ENCODE results near the gene TTLL6.

The TTLL6 gene

DNA sequence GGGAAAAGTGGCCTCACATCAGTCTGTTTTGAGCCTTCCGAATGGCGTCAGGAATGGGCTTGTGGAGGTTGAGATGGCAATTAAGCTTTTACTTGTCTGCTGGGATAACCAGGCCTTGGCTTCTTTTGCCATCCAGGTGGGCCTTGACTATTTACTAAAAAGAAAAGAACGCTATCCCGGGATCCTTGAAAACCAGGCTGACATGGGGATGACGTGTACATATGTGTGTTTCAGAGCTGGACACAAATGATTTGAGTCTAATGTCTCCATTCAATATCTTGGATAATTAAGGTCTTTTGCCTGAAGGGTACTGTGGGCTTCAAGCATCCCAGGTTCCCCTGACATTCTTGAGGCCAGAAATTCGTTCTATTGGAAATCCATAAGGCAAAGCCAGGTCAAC, 55.9 kb downstream of the TTLL6 start:
- DNase-seq (ENCODE audit: low spot score) (no peak), FAIRE-seq (no peak)

- DNase-seq (ENCODE audit: low spot score): no peak
- no peak for FAIRE-seq
Observed at GRCh38 chr17:48760411-48760810, 56.6 kb downstream of the TTLL6 start.

- DNase-seq (ENCODE audit: low spot score) (no peak), FAIRE-seq (no peak)
Observed at GRCh38 chr17:48759288-48759687, 57.7 kb downstream of the TTLL6 start.

DNA sequence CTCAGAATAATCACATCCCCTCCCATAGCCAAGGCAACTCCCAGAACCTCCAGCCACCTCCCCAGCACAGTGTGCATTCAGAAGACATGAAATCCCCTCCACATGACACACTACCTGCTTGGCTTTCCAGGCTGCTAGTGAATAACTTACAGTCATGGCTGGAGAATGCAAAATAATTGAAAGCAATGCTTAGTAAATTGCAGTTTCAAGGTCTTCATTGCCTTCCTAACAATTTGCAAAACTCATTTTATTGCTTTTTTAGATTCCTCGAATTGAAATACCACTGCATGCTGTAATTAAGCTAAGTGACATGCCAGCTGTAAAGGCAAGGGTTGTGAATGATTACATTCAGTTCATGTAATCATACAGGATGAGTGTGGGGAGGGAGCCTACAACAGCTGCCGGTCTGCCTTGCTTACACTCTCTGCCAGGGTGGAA, 59.5 kb downstream of the TTLL6 start:
- DNase-seq (ENCODE audit: low spot score): peak; percentile 50
- no peak for FAIRE-seq

GRCh38 chr17:48756830-48757251, 60.2 kb downstream of the TTLL6 start:
- FAIRE-seq: no peak

GRCh38 chr17:48755356-48755755, 61.7 kb downstream of the TTLL6 start:
- DNase-seq (ENCODE audit: low spot score) (no peak), FAIRE-seq (no peak)

More at GRCh38 chr17:48756830-48757251, 60.2 kb downstream of the TTLL6 start:
- DNase-seq (ENCODE audit: low spot score): no peak

DNA sequence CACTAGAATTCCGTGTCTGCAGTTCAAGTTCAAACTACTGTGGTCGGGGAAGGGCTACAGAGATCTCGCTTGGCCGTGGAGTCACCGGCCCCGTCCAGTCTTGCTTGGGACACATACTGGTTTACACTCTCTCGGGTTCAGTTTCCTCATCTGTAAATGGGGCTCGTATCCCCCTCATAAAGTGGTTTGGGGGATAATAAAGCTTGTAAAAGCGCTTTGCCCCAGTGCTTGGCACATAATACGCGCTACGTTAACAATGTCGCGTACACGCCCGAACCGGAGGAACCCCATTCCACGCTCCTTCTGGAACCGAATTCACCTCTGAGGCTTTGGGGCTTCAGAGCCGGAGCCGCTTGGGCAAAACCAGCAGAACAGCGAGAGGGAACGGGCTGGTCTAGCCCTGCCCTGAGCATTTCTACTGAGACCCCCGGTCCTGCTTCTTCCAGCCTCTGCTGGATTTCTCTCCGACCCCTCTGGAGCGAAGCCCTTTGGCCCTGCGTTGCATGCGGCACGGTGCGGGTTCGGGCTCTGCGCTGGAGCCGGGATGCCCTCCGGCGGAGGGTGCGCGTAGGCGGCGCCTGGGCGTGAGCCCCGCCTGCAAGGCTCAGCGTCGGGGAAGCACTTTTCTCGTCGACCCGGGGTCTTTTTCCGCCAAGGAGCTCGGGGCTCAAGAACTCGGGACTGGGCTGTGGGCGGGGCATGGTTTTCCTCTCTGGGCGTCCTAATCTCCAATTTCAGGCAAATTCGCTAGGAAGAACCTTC, 62.3 kb downstream of the TTLL6 start:
- DNase-seq (ENCODE audit: low spot score) (no peak), FAIRE-seq (no peak)

DNA sequence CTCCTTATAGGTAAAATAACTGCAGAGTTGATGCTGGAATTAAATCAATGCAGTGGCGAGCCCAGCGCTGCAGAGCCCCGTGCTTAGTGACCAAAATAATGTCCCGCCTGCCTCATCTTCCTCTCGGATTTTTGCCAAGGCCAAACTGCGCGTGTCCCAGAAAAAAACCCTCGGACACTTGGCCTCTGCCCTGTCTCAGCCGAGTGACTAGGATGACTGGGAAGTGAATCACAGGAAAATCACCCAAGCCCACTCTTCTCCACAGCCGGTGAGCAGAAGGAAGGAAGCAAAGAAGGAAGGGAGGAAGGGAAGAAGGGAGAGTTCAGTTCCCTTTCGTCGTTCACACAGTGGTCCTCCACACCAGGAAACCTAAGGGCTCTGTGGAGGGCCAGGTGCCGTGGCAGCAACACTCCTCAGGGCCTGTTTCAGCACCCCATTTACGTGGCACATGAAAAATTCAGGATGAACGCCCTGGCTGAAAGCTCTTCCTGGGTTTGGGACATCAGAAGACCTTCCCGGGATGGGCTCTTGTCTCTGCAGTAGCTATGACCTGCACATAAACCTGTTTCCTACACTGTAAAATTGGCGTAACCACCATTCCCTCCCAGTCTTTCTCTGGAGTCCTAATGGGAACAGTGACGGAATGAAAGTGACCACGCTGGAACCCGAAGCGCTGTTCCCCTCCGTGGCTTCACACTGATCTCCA, 63.1 kb downstream of the TTLL6 start:
- peak; percentile 91 for FAIRE-seq
- DNase-seq (ENCODE audit: low spot score): peak; percentile 83

GRCh38 chr17:48752399-48753288, 64.4 kb downstream of the TTLL6 start:
- FAIRE-seq: no peak
- DNase-seq (ENCODE audit: low spot score): no peak

DNA sequence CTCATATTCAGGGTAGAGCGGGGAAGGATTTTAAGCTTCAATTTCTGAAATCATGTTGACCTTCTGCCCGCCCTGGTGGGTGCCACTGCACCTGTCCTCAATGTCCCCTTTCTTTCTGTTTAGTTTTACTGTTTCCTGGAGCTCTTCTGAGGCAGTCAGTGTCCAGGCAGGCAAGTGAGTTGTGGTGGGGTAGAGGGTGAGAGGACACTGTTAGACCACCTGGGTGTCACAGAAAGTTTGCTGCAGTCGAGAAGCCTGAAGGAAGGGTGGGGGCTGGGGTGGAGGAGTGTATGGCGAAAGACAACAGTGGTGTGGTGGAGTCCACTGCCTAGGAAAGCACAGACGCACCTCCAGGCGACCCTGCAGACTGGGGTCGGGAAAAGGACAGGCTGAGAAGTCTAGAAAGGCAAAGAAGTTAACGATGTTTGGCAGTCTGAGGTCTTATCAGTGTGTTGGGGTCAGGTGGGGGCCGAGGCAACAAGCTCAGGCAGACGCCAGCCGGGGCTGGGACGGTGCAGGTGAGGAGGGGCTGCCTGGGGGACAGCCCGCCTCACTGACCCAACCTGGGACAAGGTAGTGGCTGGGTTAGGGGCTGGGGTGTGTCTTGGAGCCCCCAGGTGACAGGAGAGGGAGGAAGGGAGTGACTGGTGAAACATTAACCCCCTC, 65.2 kb downstream of the TTLL6 start:
- DNase-seq (ENCODE audit: low spot score) (no peak), FAIRE-seq (no peak)

DNA sequence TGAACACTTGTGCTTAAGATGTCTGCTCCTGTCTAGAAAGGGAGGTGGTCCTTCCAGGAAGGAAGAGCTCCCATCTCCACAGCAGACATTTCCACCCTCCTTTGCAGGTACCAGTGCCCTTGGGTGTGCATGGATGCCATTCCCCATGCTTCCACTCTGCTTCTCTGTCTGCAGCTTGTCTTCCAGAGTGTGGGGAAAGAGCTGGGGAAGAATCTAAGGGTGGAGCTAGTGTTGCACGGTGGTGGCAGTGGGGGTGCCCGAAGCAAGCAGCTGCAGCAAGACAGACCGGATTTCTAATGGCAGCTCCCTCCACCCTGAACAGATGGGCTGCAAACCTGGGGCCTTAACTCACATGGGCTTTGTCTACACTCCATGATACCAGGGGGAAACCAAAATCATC, 65.9 kb downstream of the TTLL6 start:
- no peak for DNase-seq (ENCODE audit: low spot score)
- no peak for FAIRE-seq

- FAIRE-seq (no peak), DNase-seq (ENCODE audit: low spot score) (no peak)
Observed at GRCh38 chr17:48749621-48750553, 67.1 kb downstream of the TTLL6 start.

DNA sequence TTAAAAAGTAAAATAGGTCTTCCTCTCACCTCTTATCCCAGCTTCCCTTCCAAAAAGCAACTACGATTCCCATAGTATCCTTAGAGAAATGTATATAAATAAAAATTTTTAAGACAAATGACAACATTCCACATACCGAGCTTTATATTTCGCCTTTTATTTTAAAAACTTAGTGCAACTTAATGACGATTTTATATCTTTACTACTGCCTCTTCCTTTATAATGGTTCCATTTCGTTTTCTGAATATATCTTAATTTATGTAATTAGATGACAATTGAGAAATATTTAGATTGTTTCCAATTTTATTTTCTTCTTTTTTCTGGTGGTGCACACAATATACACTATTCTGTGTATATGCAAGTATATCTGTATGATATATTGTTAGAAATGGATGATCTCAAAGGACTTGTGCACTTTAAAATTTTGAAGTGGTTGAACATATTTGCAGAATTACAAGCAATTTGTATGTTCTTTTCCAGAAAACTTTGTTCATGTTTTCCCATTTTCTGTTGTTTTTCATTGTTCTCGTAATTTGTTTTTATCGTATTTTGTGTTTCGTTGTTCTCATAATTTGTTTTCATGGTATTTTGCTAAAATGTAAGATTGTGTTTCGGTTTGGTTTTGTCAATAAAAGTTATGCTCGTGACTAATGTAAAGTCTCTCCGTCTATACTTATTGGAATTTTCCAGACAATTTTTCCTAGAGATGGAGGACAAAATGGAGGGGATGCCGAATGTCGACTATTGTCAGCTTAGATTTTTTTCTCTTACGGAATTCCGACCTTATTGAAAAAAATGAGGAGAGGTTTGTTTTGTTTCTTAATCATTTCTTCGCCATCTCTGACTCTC, 68.1 kb downstream of the TTLL6 start:
- no peak for FAIRE-seq

GRCh38 chr17:48747445-48748363, 69.3 kb downstream of the TTLL6 start:
- no peak for DNase-seq (ENCODE audit: low spot score)
- FAIRE-seq: no peak

More for the DNA sequence above, 68.1 kb downstream of the TTLL6 start:
- no peak for DNase-seq (ENCODE audit: low spot score)

- no peak for FAIRE-seq
- no peak for DNase-seq (ENCODE audit: low spot score)
Observed at GRCh38 chr17:48746916-48747444, 70.0 kb downstream of the TTLL6 start.

GRCh38 chr17:48745381-48746275, 71.4 kb downstream of the TTLL6 start:
- no peak for FAIRE-seq

DNA sequence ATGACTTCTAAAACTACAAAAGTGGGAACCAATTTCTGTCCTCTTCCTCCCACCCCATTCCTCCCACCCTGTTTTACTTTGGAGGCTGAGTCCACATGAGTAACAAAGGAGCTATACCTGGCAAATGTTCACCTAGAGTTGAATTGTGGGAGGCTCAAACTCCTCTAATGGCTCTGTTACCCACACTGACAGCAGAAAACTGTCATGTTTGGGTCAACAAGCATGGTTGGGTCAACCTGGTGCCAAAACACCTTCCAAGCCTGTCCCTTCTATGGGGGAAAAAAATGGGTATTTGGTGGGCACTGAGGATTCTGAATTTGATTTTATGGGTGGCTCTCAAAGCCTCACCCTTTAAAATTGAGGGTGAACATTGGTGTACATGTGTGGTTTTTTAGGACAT, 76.5 kb downstream of the TTLL6 start:
- DNase-seq (ENCODE audit: low spot score): no peak
- FAIRE-seq: no peak

More at GRCh38 chr17:48745381-48746275, 71.4 kb downstream of the TTLL6 start:
- no peak for DNase-seq (ENCODE audit: low spot score)

All from RCC 7860 (cell line).